Sciatic nerve (tissue), 2 donors: ENCODE data around the gene MRPS10. TPM values are rescaled to one million over a fixed set of nuclear protein-coding genes. Genes with fewer than 3 reads are reported as not detected.
"Not testable (repeated sequence)": the region's sequence is repeated elsewhere in the genome, so short reads cannot be mapped to it uniquely, and the experiment has no call there.

Source experiments
- ATAC-seq: fragments of 200-7000 bp; cut with Tn5 transposase; one replicate; pipeline ENCODE4 v1.9.1; 2020; ENCODE audit warnings: mild to moderate bottlenecking, moderate library complexity
- DNase-seq: peaks from one replicate; pipeline ENCODE4 v3.0.0-alpha.2; 2020; ENCODE audit warnings: low spot score
- intact Hi-C: fragments of 100-400 bp; cut with DNase I; formaldehyde crosslinking; loops from one replicate; pipeline ENCODE4 v1.14.2; 2022
- total RNA-seq: library from RNA; stranded (reverse); fragmentation: NEBNext Ultra II Directional; extraction: Animal tissue kit (Norgen Biotek cat#: 25700); gene quantifications from one replicate; pipeline ENCODE4 v1.2.1, GENCODE V29; 2021
- donor health status: DM: no; HTN: no; CAD: no.
- donor health status: DM: no; HTN: no; CAD: no.

The MRPS10 gene
- total RNA-seq, 1 donor from 2014 or later: 23.0 TPM

DNA sequence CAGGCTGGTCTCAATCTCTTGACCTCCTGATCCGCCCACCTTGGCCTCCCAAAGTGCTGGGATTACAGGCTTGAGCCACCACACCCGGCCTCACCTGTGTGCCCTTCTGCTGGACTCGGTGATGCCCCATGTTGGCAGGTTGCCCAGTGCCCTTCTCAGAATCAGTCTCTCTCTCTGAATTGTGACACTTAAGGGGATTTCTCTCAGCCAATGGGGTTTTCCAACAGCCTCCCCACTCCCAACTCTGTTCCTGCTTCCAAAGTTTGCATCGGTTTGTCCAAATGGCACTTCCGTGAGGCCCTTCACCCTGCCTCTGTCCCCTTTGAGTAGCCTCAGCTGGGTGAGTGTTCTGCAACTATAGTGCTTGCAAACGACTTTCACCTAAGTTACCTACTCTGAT lies 3.1 kb upstream of the MRPS10 start:
- intact Hi-C loops: no loop called here
- DNase-seq: no peak
- ATAC-seq: no peak

DNA sequence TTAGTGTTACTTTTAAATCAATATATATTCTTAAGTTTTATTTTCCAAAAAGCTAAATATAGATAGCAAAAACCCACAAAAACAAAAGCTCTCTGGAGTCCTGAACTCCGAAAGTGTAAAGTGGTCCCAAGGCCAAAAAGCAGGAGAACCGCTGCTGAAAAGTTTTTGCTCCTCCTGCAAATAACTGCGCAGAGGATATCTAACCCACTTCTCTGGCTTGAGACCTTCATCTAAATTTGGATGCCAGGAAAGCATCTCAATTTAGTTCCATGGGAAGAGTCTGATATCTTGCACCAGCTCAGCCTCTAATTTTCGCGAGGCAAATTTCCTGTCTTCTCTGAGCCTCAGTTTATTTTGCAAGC lies 523 bp downstream of the MRPS10 start:
- intact Hi-C loops: no loop called here
- ATAC-seq (no peak), DNase-seq (no peak)

DNA sequence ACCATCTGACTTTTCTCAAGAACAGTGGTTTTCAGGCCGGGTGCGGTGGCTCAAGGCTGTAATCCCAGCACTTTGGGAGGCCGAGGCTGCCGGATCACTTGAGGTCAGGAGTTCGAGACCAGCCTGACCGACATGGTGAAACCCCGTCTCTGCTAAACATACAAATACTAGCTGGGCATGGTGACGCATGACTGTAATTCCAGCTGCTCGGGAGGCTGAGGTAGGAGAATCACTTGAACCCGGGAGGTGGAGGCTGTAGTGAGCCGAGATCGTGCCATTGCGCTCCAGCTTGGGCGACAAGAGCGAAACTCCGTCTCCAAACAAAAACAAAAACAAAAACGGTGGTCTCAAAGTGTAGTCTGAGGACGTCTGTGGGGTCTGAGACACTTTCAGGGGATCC lies 1.2 kb downstream of the MRPS10 start:
- ATAC-seq, DNase-seq, intact Hi-C loops: not testable (repeated sequence)

DNA sequence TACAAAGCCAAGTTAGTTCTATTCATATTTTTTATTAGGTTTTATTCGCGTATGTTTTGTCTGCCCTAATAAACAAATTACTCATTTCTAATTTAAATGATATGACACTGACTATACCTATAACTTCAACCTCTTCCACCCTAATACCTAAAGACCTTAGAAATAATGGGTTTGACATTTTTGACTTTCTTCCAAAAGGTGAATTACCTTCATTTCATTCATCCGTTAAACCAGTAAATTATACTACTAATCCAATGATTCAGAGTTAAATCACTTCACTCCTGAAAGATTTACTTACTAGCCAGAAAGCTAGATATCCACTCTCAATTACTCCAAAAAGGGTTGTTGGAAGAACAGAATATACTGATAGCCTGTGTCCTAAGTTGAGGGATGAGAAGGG lies 5.2 kb downstream of the MRPS10 start:
- no peak for ATAC-seq

DNA sequence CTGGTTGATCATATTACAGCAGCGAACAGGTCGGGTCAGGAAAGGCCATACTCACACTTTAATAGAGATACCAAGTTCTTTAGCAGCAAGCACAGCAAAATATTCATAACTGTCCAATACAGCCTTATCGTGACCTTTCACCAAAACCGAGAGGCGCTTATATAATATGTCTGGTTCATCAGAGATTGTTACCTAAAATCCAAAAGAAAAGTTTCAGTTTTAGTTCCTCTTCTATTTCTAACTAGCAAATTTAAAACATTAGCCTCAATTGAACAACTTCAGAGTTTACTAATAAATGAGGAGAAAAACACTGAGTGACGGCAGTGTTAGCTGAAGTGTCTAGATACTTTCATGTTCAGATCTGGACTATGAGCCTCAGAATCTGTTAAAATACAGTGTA lies 5.9 kb downstream of the MRPS10 start:
- intact Hi-C loops: no loop called here
- DNase-seq: no peak
- ATAC-seq: no peak

More for the DNA sequence above, 5.2 kb downstream of the MRPS10 start:
- no peak for DNase-seq
- intact Hi-C loops: no loop called here

DNA sequence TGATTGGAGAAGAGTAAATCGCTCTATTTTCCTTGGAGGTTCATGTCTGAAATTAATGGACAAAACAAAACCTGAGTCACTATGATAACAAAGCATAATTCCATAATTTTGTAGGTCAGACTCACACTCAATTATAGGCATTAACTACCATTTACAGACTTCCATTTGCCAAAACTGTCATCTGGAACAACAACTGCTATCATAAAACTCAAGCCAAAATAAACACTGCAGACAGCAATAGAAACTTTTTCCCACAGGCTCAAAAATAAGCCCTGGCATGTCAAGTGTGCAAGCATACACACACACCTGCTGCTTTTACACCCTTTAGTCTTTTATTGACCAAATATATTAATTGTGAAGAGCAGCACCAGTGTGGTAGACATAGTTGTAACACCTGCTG lies 7.1 kb downstream of the MRPS10 start:
- DNase-seq (no peak), ATAC-seq (no peak)
- intact Hi-C loops: no loop called here

DNA sequence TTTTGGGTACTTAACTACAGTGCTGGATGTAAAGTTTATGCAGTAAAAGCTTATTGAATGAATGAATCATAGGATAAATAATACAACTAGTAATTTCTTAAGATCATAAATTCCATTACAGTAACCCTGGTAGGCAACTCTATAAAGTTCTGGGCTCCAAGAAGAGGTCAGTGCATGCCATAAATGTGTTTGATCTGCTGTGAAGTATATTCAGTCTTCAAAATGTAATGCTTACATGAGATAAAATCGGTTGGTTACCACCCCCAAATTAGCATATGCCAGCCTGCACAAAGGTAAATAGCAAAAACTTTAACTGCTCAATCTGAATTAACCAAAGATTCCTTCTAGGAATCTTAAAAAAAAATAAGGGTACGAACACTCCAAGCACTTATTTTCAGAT lies 10.1 kb downstream of the MRPS10 start:
- DNase-seq, ATAC-seq, intact Hi-C loops: not testable (repeated sequence)

DNA sequence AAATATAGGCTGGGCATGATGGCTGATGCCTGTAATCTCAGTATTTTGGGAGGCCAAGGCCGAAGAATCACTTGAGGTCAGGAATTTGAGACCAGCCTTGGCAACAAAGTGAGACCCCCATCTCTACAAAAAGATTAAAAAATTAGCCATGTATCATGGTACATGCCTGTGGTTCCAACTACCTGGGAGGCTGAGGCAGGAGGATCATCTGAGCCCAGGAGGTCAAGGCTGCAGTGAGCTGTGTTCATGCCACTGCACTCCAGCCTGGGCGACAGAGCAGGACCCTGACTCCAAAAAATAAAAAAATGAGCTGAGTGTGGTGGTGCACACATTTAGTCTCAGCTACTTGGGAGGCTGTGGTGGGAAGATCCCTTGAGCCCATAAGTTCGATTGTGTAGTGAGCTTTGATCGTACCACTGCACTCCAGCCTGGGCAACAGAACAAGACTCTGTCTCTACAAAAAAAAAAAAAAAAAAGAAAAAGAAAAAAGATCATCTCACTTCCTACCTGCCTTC lies 12.8 kb downstream of the MRPS10 start:
- ATAC-seq (no peak), DNase-seq (no peak)
- intact Hi-C loops: no loop called here

DNA sequence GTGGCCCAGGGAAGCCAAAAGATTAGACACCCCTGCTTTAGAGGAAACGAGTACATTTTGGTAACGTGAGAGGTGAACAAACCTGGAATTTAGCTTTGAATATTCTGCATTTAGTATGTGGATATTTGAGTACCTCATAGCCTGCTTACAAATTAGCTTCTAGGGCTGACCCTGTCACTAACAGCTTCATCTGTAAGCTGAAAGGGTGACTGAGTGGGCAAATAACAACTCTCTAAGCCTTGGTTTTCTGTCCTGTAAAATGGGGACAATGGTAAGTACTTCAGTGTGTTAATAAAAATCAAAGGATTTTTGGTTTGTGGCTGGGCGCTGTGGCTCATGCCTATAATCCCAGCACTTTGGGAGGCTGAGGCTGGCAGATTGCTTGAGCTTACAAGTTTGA lies 14.5 kb downstream of the MRPS10 start:
- intact Hi-C loops: no loop called here
- no peak for ATAC-seq
- DNase-seq: no peak

DNA sequence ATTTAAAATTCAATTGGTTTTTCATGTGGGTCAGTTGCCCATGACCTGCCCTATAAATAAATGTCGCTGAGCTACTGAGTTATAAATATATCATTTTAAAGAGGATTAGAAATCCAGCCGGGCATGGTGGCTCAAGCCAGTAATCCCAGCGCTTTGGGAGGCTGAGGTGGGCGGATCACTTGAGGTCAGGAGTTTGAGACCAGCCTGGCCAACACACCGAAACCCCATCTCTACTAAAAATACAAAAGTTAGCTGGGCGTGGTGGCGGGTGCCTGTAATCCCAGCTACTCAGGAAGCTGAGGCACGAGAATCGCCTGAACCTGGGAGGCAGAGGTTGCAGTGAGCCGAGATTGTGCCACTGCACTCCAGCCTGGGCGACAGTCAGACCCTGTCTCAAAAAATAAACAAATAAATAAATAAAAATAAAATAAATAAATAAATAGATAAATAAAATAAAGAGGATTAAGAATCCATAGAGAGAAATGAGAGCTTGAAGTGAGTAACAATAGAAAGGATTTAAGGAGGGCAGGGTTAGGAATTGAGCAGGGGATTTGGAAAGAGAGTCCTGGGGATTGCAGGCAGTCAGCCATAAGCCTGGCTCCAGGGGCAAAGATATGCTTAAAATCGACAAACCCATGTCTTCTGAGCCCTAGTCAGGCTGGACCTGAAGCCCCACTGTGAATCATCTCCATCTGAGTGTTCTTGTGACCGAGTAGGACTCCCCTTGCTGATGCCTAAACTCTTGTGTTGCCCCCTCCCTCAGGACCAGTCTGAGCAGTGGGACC lies 15.3 kb downstream of the MRPS10 start:
- DNase-seq, intact Hi-C loops, ATAC-seq: not testable (repeated sequence)

DNA sequence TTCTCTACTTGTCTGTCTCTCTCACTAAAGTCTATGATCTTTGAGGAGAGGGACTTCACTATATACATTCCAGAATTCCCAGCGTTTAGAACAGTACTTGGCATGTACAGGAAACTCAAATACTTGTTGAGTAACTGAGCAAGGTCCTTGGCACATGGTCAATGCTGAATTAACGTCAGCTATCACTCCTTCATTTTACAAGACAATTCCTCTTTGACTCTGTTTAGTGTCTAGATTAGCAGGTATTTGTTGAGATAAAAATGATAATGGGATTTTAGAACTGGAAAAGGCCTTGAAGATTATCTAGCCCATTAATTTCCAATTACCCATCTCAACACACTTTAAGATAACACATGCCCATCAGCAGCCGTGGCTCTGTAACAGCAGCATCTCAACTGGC lies 16.3 kb downstream of the MRPS10 start:
- ATAC-seq: no peak
- intact Hi-C loops: no loop called here
- DNase-seq: no peak

DNA sequence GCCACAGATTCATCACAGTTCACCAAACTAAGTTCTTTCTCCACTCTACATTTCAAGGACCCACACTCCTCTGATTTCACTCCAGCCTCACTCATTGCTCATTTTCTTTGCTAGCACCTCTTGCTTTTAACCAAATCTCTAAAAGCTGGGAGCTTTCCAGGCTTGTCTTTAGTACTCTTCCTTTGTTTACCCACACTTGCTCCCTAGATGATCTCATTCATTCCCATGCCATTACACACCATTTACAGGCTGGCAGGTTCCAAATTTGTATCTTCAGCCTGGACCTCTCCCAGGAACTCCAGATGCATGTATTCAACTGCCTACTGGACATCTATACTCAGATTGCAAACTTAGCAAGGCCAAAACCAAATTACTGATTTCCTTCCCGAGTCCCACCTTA lies 17.6 kb downstream of the MRPS10 start:
- intact Hi-C loops: no loop called here
- DNase-seq (no peak), ATAC-seq (no peak)

DNA sequence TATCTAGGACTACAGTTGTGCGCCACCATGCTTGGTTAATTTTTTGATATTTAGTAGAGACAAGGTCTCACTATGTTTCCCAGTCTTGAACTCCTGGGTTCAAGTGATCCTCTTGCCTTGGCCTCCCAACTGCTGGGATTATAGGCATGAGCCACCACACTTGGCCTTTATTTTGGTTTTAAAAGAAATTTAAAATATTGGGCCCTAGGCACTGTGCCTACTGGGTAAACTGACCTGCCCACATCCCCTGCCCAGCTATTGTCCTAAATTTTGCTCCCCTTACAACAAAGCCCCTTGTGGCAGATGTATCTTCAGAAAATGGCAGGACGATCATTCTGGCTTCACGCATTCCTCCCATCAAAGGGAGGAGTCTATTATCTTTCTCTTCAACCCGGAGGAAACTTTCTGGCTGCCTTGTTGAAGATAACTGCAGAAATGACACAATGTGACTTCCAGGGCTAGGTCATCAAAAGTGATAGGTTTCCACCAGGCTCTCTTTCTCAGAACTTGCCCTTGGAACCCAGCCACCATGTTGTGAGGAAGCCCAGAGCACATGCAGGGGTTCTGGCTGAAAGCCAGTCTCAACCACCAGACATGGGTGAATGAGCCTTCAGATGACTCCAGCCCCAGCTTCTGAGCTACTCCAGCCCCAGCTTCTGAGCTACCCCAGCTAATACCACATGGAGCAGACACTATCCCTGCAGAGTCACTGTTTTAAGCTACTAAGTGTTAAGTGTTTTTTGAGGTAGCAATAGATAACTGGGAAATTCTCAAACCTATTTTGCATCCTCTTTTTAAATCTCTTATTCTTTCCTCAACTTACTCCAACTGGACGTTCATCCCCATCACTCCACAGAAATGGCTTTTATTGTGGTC lies 18.3 kb downstream of the MRPS10 start:
- DNase-seq (no peak), ATAC-seq (no peak)

DNA sequence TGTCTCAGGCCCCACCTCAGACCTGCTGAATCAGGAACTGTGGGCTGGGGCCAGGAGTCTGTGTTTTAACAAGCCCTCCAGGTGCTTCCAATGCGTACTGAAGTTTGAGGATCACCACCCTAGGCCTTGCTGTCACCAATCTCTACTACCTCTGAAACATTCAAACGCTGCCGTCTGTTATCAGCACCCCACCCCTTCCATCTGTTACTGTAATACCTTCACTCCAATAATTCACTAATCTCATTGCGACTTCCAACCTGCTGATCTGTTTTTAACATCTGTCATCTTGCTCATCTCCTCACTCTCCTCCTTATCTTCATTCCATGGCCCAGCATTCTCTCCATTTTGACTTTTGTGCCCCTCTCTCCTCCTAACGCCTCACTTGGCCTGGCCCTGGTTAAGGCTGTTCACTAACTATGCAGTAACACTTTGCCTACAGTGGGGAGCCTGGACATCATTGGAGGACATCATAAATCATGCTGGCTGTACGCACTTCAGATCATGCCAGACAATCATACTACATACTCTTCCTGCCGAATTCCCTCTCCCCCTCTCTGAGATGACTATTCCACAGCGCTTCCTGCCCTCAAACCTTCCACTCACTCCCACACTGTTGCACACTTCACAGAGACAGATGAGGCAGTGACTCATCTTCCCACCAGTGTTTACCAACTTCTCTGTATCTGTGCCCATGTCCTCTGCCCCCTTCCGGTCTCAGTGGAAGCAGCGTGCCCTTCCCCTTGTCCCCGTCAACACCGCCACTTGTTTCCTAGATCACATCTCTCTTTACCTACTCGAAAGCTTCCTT lies 19.9 kb downstream of the MRPS10 start:
- intact Hi-C loops: no loop called here
- DNase-seq (no peak), ATAC-seq (no peak)

More for the DNA sequence above, 18.3 kb downstream of the MRPS10 start:
- intact Hi-C loops: no loop called here

DNA sequence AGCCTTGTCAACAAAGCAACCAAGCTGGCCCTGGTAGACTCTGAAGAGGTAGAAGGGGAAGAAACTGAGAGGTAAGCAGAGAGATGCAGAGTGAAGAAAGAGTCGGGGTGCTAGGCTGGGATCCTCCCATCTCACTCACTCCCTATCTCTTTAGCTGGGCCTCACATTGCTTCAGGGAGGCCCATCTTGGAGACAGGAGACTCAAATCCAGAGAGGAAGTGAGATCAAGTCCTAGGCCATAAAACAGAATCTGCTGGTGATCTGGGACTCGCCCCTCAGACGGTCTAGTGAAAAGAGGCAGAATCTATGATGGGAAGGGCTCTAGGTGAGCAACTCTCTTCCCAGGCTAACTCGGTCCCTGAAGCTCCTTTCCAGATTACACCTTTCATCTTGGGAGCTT lies 22.2 kb downstream of the MRPS10 start:
- ATAC-seq (no peak), DNase-seq (no peak)
- intact Hi-C loops: no loop called here

DNA sequence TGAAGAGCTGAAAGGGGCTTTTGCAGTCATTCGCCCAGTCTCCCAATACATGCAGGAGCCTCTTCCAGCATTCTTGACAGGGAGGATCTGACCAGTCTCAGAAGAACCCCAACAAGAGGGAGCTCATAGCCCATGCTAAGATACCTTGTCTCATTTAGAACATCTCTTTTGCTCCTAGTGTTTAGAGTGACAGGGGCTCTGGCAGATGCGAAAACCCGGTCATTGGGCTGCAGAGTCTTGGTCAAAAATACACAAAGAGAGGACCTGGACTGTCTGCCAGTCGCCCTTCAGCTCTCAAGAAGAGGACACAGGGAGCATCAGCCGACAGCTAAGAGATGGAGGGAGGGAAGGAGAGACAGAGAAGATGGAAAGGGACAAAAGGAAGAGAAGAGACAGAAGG lies 23.6 kb downstream of the MRPS10 start:
- ATAC-seq (no peak), DNase-seq (no peak)
- intact Hi-C loops: no loop called here

DNA sequence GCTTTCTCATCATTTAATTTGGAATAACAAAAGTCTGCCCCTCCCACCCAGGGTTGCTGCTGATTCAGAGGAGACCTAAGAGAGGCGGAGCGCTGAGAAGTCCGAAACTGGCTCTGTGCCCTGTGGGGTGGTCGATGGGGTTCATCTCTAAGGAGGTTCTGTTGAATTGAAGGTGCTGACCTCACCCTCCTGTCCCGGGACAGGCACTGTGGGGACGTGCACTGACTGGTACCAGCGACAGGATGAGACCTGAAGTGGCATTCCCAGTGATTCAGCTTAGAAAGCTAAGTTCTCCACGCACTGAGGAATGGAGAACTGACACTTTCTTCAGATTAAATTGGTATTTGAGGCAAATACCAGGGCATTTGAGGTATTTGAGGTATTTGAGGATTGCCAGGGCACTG lies 24.2 kb downstream of the MRPS10 start:
- DNase-seq (no peak), ATAC-seq (no peak)
- intact Hi-C loops: no loop called here

DNA sequence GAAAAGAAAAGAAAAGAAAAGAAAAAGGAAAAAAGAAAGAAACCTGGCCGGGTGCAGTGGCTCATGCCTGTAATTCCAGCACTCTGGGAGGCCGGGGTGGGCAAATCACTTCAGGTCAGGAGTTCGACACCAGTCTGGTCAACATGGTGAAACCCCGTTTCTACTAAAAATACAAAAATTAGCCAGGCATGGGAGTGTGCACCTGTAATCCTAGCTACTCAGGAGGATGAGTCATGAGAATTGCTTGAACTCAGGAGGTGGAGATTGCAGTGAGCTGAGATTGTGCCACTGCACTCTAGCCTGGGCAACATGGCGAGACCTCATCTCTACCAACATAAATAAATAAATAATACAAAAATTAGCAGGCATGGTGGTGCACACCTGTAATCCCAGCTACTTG lies 25.3 kb downstream of the MRPS10 start:
- intact Hi-C loops, ATAC-seq, DNase-seq: not testable (repeated sequence)

DNA sequence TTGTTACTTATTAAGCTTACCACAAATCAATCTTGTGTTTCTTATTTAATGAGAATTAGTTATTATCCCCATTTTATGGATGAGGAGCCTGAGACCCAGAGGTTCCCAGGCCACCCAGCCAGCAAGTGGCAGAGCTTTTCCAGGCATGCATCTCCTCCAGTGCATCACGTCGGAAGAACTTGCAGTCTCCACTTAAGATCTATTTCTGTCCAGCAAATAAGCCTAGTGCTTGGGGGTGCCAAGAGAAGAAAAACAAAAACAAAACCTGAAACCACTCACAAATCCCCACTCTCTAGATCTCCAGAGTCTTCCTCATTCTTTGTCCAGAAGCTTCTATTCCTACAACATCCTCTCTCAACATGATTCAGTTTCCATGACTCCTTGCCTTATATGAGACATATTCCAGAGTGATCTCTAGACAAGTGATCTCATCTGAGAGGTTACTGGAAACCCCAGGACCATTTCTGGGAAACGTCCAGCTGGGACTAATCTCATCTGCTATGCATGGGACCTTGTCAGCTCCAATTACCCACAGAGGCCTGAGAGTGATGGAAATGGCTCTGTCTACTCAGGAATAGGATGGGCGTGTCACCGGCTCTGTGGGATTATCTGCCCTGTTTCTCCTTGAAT lies 27.0 kb downstream of the MRPS10 start:
- intact Hi-C loops: no loop called here
- ATAC-seq (no peak), DNase-seq (no peak)
